IPS-18a (cell line): Measurements from ENCODE around the gene LRRC74A.

ENCODE experiments used
- H3K27ac ChIP-seq: one replicate; pipeline ENCODE4 v1.5.1; 2013; ENCODE audit warnings: low read length
- H3K27me3 ChIP-seq: one replicate; pipeline ENCODE4 v1.6.1; 2013; ENCODE audit warnings: mild to moderate bottlenecking, low read length; ENCODE audit not compliant: control insufficient read depth, insufficient read depth
- H3K36me3 ChIP-seq: one replicate; pipeline ENCODE4 v1.6.1; 2013; ENCODE audit warnings: low read depth, low read length; ENCODE audit not compliant: control insufficient read depth
- H3K4me1 ChIP-seq: one replicate; pipeline ENCODE4 v1.6.1; 2013; ENCODE audit warnings: low read depth, low read length; ENCODE audit not compliant: control insufficient read depth
- H3K4me3 ChIP-seq: one replicate; pipeline ENCODE4 v1.5.1; 2013; ENCODE audit warnings: low read length
- H3K9ac ChIP-seq: one replicate; pipeline ENCODE4 v1.6.1; 2013; ENCODE audit warnings: mild to moderate bottlenecking, low read length, moderate library complexity
- H3K9me3 ChIP-seq: one replicate; pipeline ENCODE4 v1.6.1; 2013; ENCODE audit warnings: low read depth, low read length; ENCODE audit not compliant: control insufficient read depth

The LRRC74A gene

DNA sequence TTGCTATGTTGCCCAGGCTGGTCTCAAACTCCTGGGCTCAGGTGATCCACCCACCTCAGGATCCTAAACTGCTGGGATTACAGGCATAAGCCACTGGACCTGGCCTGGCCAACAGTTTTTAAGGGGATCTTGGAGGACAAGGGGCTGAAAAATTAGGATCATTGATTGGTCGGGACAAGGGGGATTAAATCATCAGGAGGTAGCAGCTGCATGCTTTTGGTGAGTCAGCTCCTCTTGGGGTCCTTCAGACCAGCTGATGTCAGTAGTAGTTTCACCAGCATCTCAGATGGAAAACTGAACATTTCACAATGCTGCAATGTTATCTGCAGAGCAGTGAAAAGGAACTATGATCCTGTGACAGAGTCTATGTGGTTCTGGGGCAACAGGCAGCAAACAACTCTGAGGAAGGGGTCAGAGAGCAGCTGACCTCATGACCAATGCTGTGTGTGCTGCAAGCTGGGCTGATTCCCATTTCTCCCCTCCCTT, 6.3 kb downstream of the LRRC74A start:
- no peaks in the 10 kb centered on the region for H3K36me3 ChIP-seq
- no peak overlapping the region for H3K9ac ChIP-seq
- peaks cover 12% of the 10 kb centered on the region for H3K4me1 ChIP-seq
- H3K9me3 ChIP-seq = no peaks in the 10 kb centered on the region
- no peak overlapping the region for H3K4me3 ChIP-seq
- H3K27ac ChIP-seq = no peak overlapping the region
- H3K27me3 ChIP-seq = no peaks in the 10 kb centered on the region

DNA sequence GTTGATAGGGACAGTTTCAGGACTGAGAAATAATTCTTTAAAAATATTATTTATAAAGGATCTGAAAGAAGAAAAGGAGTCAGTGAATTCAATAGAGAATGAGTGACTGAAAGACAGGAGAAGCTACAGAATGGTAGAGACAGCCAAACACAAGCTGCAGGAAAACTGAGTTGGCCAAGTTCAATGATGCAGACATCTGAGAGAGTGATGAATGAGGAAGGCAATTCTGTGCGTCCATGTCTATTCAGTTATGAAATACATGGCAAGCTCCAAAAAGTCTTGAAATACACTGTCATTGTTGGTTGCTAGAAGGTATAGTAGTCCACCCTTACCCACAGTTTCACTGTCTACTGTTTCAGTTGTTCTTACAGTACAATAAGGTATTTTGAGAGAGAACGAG, 6.8 kb downstream of the LRRC74A start:
- Histone ChIP-seq H3K27me3 (no peaks in the 10 kb centered on the region), H3K9me3 (no peaks in the 10 kb centered on the region), H3K9ac (no peak overlapping the region), H3K36me3 (no peaks in the 10 kb centered on the region), H3K27ac (no peak overlapping the region), H3K4me1 (peaks cover 12% of the 10 kb centered on the region), H3K4me3 (no peak overlapping the region)

DNA sequence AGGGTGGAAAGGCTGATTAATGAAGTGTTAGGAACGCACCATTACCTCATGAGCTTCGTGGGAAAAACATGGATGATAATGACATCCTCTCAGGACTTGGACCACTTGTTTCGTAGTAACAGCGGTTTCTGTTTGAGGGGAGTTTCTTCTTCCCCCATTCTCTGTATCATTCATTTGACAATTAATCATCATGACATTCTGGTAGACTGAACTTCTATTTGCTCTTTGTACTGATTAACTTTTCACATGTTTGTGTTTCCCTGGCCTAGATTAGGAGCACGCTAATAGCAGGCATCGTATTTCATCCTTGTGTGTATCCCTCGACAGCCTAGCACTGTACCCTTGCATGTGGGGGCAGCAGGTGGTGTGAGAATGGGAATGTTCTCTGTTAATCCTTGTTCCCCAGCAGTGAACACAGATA, 8.0 kb downstream of the LRRC74A start:
- Histone ChIP-seq H3K4me3 (no peak overlapping the region), H3K9me3 (no peaks in the 10 kb centered on the region), H3K4me1 (peaks cover 12% of the 10 kb centered on the region)

DNA sequence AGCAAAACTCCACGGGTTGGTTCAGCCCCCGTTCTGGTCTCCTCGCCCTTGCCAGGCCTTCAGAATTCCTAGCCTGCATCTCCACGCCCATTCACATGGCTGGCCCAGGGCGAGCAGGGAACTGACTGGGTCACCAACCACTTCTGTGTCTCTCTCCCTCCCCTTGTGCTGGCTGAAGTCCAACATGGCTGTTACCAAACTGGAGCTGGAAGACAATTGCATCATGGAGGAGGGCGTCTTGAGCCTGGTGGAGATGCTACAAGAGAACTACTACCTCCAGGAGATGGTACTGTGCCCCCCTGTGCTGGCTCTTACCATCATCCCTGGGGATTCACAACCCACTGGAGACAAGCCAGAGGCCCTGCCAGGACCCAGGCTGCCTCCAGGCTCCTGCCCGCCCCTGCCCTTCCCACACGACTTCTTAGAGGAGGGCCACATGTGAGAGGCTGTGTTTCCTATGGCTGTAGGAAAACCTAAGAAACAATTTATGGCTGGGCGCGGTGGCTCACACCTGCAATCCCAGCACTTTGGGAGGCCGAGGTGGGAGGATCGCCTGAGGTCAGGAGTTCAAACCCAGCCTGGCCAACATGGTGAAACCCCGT, 9.9 kb downstream of the LRRC74A start:
- no peaks in the 10 kb centered on the region for H3K9me3 ChIP-seq

More for the DNA sequence above, 8.0 kb downstream of the LRRC74A start:
- no peaks in the 10 kb centered on the region for H3K27me3 ChIP-seq
- no peaks in the 10 kb centered on the region for H3K36me3 ChIP-seq
- H3K27ac ChIP-seq = no peak overlapping the region
- no peak overlapping the region for H3K9ac ChIP-seq

DNA sequence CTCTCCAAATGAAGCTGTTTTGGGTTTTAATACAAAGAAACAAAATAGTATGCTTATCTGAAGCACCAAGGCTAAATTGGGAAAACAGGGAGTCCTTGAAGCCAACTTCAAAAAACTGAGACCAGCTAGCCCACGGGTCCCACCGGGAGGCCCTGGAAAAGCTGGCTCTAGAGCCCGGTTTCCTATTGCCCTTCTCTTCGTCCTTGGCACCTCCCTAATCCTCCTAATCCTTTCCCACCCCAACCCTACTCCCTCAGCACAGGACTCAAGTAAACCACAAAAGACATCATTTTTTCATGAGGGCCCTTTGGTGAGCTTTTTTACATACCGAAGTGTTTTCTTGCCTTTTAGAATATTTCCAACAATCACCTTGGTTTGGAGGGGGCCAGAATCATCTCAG, 11.3 kb downstream of the LRRC74A start:
- H3K27ac ChIP-seq = no peak overlapping the region
- no peaks in the 10 kb centered on the region for H3K9me3 ChIP-seq
- H3K27me3 ChIP-seq = no peaks in the 10 kb centered on the region
- no peaks in the 10 kb centered on the region for H3K4me1 ChIP-seq
- H3K4me3 ChIP-seq = no peak overlapping the region
- H3K9ac ChIP-seq = no peak overlapping the region
- H3K36me3 ChIP-seq = no peaks in the 10 kb centered on the region

More for the DNA sequence above, 9.9 kb downstream of the LRRC74A start:
- Histone ChIP-seq H3K36me3 (no peaks in the 10 kb centered on the region), H3K4me1 (no peaks in the 10 kb centered on the region), H3K27ac (no peak overlapping the region), H3K27me3 (no peaks in the 10 kb centered on the region), H3K9ac (no peak overlapping the region), H3K4me3 (no peak overlapping the region)

DNA sequence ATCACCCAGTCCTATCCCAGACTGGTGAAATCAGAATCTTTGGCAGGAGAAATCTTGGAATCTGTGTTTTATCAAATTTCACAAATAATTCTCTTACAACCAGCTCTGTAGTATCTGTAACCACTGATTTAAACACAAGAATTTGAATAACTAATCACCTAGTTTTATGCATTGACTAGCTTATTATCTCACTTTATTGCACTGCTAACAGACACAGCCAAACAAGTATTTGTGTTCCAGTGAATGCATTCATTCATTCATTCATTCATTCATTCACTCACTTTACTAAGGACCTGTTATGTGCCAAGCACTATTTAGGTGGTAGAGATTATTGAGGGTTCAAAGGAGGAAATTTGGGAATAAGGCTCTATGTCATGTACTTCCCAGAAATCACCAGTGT, 16.2 kb downstream of the LRRC74A start:
- Histone ChIP-seq H3K4me3 (no peak overlapping the region), H3K4me1 (no peaks in the 10 kb centered on the region), H3K27me3 (no peaks in the 10 kb centered on the region), H3K27ac (no peak overlapping the region), H3K9me3 (no peaks in the 10 kb centered on the region), H3K36me3 (no peaks in the 10 kb centered on the region), H3K9ac (no peak overlapping the region)

DNA sequence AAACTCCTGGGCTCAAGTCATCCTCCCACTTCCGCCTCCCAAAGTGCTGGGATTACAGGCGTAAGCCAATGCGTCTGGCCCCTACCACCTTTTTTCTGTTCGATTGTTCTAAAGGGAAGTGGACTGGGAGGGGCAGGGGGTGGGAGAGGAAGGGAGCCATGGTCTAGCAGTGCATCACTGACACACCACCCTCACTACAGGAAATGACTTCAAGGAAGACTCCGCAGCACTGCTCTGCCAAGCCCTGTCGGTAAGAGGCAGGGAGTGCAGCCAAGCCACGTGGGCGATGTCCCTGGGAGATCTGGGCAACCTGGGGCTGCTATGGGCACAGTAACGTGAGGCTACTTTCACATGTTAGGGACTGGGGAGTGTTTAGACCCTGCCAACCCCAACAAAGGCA, 18.0 kb downstream of the LRRC74A start:
- Histone ChIP-seq H3K4me3 (no peak overlapping the region), H3K9me3 (no peaks in the 10 kb centered on the region), H3K27ac (no peak overlapping the region), H3K4me1 (no peaks in the 10 kb centered on the region), H3K9ac (no peak overlapping the region), H3K36me3 (no peaks in the 10 kb centered on the region), H3K27me3 (no peaks in the 10 kb centered on the region)

DNA sequence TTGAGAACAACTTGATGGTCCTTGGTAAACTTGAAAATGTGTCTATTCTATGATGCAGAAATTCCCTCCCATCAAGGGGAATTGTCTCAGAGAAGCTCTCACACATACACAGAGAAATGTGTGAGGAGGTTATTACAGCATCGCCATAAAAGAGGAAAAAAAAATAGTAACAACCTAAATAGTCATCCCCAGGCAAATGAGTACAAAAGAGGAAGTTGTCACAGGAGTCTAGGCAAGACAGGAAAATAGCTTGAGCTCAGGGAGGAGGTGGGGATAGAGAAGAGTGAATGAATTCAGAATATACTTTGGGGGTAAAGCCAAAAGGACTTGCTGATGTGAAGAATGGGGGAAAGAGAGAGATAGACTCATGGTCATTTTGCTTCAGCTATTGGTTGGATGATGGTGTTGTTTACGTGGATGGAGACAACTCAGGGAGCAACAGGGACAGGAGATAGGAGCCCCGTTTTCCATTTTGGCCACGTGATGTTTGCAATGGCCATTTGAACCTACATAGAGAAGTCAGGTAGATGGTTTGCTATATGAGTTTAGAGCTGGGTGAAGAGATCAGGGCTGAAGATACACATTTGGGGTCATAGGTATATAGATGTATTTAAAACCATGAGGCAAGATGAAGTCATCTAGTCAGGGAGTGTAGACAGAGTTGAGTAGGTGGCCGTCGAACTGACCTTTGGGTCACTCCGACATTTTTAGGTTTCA, 20.3 kb downstream of the LRRC74A start:
- H3K4me3 ChIP-seq = no peak overlapping the region
- H3K27ac ChIP-seq = no peak overlapping the region
- no peaks in the 10 kb centered on the region for H3K27me3 ChIP-seq
- no peaks in the 10 kb centered on the region for H3K4me1 ChIP-seq
- no peaks in the 10 kb centered on the region for H3K9me3 ChIP-seq
- H3K9ac ChIP-seq = no peak overlapping the region
- H3K36me3 ChIP-seq = no peaks in the 10 kb centered on the region

DNA sequence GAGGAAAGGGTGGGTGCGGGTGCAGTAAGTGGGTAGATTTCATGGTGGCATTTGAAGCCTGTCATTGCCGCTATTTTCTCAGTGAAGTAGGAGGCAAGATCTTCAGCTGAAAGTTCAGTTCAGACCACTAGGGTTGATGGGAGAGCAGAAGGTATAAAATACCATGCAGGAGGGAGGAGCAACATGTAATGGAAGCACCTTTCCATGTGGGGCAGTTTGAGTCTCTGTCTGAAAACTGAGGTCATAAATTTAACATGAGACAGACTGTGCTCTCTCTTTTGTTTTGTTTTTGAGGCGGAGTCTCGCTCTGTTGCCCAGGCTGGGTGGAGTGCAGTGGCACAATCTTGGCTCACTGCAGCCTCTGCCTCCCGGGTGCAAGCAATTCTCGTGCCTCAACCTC, 22.7 kb downstream of the LRRC74A start:
- H3K27ac ChIP-seq = no peak overlapping the region
- no peaks in the 10 kb centered on the region for H3K27me3 ChIP-seq
- H3K9ac ChIP-seq = no peak overlapping the region
- H3K36me3 ChIP-seq = no peaks in the 10 kb centered on the region
- H3K4me3 ChIP-seq = no peak overlapping the region
- no peaks in the 10 kb centered on the region for H3K9me3 ChIP-seq
- H3K4me1 ChIP-seq = no peaks in the 10 kb centered on the region

DNA sequence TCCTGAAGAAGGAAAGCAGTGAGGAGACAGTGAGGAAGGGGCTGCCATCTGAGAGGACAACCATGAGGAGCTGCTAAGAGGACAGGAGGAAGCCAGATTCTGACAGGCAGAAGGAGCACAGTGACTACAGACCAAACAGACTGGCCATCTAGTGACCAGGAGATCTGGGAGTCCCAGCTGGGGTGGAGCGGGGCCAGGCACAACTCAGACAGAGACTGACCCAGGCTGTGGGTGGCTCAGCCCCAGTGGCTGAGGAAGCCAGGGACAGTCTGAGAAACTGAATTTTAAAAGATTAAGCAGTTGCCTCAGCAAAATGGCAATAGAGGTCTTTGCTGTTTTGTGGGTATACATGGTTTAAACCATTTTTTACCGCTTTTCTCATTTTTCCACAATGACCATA, 28.9 kb downstream of the LRRC74A start:
- no peak overlapping the region for H3K27ac ChIP-seq

DNA sequence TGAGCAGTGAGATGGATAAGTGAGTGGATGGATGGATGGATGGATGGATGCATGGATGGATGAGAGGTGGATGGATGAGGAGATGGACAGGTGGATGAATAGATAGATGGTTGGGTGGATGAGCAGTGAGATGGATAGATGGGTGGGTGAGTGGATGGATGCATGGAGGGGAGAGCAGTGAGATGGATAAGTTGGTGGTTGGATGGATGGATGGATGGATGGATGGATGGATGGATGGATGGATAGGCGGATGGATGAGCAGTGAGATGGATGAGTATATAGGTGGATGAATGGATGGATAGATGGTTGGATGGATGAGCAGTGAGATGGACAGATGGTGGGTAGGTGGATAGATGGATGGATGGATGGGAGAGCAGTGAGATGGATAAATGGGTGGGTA, 30.6 kb downstream of the LRRC74A start:
- Histone ChIP-seq H3K27me3 (no peaks in the 10 kb centered on the region), H3K36me3 (no peaks in the 10 kb centered on the region), H3K9ac (no peak overlapping the region), H3K9me3 (no peaks in the 10 kb centered on the region), H3K4me3 (no peak overlapping the region), H3K27ac (no peak overlapping the region), H3K4me1 (peaks cover 7% of the 10 kb centered on the region)

More for the DNA sequence above, 28.9 kb downstream of the LRRC74A start:
- H3K27me3 ChIP-seq = no peaks in the 10 kb centered on the region
- H3K36me3 ChIP-seq = no peaks in the 10 kb centered on the region
- H3K9me3 ChIP-seq = no peaks in the 10 kb centered on the region
- H3K4me1 ChIP-seq = no peaks in the 10 kb centered on the region
- no peak overlapping the region for H3K9ac ChIP-seq
- no peak overlapping the region for H3K4me3 ChIP-seq
